Medulla oblongata (tissue), 1 donor: ENCODE measurements around the gene SHMT2.

Experiments used
- DNase-seq: peaks from one replicate; pipeline ENCODE4 v3.0.0-alpha.2; 2015; ENCODE audit errors: extremely low spot score

The SHMT2 gene

DNA sequence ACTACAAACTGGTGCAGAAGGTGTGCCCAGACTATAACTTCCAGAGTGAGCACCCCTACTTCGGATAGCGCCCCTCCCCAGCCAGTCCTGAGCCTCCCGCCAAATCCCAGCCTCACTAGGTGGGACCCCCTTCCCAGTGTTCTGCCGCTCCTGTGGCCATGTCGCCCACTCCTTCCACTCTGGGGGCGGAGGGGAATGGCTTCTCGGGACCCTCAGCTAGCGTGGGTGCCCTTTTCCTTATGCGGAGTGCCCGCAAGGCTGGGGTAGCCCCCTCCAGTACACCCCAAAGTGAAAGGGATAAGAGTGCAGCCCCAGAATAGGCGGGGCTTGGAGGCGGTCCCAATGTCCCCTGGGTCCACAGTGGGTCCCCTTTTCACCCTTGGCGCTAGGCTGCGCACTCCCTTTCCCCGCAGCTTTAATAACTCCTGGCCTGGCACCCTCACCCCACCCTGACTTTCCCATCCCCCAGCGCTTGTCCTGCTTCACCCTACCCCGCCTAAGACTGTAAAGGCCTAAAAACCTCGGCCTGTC lies 3.8 kb upstream of the SHMT2 start:
- no peak for DNase-seq

DNA sequence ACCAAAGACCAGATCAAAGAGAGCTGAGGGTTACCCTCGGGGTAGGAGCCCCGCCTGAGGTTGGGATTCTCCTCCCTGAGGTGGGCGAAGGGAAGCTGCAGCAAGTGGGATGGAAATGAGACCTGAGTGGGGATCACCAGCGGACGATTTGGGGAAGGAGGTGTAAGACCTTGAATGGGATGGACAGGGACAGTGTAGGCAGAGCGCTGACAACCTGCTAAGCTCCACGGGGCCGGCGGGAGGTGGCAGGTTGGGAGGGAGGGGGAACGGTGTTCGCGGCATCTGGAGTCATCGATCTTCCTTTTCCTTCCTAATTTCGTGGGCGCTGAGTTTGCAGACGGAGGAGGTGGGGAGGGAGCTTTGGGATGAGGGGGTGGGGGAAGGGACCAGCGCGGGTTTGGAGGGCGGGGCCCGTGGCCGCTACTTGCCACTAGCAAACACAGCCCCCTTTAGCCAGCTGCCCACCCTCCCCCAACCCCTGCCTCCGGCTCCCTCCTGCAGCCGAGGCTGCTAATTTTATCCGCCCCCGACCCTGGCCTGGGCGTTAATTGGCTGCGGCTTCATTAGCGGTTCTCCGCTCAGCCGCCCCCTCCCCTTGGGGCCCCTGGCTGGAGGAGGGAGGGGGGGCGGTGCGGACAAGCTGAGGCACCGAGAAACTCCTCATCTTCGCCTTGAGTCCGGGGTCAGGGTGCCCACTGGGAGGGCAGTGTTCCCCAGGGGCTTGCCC lies 2.8 kb upstream of the SHMT2 start:
- DNase-seq: no peak

DNA sequence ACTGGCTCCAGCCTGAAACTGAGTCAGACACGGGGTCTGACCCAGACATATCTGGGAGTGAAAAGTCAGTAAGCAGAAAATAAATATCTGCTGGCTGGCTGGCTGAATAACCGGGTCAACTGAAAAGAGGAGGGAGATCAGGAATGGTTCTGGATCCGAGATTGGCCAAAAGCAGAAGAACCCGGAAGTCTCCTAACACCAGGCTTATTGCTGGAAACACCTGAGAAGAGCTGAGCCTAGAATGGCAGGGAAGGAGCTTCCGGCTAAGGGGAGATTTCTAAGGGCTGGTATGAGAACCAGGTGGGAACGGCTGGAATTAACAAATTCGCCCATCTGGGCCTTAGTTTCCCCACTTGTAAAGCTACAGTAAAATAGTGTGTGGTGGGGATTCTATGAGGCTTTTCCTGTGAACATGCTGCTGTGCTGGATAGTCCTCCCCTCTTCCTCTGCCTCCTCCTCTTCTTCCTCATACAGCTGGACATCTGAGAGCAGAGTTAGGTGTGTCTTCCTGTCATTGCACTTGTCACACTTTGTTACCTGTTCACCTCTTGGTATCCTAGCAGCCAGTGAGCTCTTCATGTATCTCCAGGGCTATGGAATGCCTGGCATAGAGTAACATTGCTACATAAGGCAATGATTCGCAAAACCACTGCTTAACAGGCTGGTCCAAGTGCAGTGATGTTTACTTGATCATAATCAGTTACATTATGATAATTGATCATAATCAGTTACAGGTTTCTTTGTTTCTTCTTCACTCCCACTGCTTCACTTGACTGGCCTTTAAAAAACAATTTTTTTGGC lies 2.0 kb upstream of the SHMT2 start:
- no peak for DNase-seq

DNA sequence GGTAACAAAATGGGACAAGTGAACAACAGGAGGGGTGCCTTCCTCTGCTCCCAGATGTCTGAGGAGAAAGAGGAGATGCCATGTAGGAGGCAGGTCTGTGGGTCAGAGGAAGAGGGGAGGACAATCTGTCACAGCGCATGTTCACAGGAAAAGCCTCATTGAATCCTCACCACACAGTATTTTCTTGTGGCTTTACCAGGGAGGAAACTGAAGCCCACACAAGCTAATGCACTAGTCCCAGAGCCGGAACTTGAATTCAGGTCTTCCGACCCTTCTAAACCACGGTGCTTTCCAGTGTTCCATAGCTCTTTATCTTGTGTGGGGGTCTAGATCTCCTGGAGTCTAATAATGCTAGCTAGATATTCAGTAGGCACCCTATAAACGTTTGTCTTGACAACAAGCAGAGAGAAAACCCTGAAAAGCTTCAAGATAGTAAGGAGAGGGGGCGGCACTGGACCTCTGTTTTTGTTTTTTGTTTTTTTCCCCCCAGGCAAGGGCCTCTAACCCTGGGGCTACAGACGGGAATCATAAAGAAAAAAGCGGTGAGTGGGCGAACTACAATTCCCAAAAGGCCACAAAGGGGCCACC lies 371 bp upstream of the SHMT2 start:
- DNase-seq: no peak

DNA sequence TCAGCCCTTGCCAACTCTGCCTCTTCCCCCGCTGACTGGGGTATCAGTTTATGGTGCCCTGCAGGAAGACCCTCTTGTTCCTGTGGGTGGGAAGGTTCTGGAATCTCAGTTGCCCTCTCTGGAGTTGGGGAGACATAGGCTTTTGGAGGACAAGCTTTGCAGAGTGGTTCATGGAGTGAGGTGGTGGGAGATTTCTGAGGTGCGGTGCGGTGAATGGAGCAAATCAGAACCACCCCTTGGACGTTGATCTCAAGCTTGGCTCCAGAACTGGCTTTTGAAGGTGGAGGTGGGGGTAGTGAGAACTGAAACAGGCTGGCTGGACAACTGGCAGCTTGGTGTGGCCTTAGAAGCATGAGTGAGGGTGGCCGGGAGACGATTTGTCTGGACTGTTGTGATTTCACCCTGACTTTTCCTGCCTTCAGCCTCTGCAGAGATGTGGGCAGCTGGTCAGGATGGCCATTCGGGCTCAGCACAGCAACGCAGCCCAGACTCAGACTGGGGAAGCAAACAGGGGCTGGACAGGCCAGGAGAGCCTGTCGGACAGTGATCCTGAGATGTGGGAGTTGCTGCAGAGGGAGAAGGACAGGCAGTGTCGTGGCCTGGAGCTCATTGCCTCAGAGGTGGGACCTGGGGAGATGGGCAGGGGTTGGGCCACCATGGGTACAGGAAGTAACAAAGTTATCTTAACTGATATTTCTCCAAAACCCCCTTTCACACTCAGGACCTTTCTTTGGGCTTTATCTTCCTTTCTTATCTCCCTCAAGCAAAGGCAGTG lies 1.1 kb downstream of the SHMT2 start:
- no peak for DNase-seq

DNA sequence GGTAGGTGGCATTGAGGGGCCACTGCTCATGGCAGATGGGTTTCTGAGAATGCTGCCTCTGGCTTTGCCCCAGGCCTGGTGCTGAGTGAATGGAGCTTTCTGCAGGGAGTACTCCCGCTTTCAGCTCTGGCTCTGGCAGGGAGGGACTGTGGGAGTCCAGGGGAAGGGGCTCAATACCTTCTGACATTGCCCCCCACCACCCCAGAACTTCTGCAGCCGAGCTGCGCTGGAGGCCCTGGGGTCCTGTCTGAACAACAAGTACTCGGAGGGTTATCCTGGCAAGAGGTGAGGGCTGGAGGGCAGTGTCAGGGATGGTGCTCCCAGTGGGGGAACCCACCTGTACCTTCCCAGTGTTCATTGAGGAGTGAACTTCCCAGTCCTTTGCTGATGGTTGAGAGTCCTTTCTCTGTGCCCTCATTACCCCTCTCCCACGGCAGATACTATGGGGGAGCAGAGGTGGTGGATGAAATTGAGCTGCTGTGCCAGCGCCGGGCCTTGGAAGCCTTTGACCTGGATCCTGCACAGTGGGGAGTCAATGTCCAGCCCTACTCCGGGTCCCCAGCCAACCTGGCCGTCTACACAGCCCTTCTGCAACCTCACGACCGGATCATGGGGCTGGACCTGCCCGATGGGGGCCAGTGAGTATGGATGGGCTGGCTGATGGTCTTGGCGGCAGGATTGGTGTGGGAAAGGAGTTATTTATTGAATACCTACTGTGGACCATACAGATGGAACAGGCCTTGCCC lies 1.9 kb downstream of the SHMT2 start:
- DNase-seq: no peak

DNA sequence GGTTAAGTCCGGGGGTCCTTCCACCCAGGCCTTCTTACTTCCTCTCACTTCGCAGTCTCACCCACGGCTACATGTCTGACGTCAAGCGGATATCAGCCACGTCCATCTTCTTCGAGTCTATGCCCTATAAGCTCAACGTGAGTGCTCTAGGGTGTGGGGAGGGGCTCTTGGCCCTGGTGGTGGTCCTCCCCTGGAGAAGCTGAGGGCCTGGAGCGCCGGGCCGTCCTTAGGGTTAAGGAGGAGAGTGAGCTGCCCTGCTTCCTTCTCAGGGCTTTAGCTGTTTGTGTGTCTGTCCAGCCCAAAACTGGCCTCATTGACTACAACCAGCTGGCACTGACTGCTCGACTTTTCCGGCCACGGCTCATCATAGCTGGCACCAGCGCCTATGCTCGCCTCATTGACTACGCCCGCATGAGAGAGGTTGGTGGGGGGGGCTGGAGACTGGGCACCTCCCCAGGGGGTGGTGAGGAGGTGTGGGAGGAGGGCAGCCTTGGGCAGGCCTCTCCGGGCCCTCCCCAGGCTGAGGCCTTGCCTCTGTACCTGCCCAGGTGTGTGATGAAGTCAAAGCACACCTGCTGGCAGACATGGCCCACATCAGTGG lies 2.7 kb downstream of the SHMT2 start:
- no peak for DNase-seq

DNA sequence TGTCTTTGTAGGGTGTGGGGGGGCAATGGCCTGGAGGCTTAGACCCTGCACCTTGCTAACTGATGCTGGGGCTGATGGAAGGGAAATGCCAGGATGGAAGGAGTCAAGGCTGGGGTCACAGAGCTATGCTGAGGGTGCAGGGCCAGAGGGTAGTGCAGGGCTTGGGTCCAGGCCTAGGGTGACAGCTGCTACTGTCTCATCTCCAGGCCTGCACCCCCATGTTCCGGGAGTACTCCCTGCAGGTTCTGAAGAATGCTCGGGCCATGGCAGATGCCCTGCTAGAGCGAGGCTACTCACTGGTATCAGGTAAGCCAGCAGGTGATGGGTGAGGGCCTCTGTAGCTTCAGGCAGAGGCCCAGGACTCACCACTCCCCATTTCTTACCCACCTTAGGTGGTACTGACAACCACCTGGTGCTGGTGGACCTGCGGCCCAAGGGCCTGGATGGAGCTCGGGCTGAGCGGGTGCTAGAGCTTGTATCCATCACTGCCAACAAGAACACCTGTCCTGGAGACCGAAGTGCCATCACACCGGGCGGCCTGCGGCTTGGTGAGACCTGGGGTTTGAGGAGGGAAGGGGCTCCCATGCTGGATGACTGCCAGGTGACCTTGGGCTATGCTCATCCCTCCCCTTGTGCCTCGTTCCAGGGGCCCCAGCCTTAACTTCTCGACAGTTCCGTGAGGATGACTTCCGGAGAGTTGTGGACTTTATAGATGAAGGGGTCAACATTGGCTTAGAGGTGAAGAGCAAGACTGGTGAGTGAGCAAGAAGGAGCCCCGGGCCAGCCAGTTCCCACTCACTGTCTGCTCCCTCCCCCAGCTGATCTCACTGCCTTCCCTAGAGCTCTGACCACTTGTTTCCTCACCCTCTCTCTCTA lies 4.1 kb downstream of the SHMT2 start:
- no peak for DNase-seq

DNA sequence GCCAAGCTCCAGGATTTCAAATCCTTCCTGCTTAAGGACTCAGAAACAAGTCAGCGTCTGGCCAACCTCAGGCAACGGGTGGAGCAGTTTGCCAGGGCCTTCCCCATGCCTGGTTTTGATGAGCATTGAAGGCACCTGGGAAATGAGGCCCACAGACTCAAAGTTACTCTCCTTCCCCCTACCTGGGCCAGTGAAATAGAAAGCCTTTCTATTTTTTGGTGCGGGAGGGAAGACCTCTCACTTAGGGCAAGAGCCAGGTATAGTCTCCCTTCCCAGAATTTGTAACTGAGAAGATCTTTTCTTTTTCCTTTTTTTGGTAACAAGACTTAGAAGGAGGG lies 4.7 kb downstream of the SHMT2 start:
- no peak for DNase-seq

DNA sequence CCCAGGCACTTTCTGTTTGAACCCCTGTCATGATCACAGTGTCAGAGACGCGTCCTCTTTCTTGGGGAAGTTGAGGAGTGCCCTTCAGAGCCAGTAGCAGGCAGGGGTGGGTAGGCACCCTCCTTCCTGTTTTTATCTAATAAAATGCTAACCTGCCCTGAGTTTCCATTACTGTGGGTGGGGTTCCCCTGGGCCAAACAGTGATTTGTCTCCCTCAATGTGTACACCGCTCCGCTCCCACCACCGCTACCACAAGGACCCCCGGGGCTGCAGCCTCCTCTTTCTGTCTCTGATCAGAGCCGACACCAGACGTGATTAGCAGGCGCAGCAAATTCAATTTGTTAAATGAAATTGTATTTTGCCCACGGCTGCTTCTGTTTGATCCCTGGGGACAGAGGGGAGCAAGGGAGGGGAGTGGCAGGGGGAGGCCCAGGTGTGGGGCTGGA lies 5.1 kb downstream of the SHMT2 start:
- DNase-seq: no peak

DNA sequence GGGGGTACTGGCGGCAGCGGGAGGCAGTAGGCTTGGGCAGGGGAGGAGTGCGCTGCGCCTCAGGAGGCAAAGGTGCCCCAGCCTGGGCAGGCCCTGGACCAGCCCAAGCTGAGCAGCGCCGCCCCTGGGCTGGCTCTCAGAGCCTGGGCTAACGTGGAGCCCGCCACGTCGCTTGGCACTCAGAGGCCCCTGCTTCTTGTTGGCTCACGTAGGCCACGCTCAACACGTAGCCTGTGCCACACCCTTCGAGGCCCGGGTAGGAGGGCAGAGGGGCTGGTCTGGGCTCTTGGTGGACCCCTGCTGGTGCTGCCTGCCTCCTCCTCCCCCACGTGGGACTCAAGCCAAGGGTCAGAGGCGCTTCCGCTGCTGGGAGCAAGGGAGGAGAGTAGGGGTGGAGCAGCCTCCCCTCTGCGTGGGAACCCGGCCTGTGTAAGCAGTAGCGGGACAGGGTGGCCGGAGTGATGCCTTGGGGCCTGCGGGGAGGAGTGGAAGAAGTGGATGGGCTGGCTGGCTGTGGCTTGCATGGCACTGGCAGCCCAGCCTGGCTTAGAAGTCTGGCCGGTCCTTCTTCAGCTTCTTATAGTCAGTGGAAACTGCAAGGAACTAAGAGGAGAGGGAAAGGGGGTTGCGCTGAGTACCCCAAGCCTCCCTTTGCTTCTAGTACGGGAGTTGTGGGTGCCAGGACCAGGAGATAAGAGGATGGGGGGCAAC lies 5.7 kb downstream of the SHMT2 start:
- no peak for DNase-seq

DNA sequence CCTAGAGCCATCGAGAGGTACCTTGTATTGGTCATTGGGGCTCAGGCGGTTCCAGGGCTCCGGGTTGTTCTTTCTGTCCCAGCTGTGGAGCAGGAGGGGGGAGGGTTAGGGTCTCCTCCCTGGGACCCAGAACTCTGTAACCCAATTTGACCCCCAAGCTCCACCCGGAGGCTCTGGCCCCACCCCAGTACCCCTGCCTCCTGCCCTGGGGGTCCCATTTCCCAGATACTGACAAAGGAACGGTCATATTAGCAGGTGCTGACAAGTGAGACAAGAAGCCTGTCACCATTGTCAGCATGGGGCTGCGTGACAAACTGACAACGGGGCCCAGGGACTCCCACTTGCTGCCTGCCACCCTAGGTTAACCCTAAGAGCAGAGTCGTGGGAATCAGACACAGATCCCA lies 6.2 kb downstream of the SHMT2 start:
- no peak for DNase-seq

DNA sequence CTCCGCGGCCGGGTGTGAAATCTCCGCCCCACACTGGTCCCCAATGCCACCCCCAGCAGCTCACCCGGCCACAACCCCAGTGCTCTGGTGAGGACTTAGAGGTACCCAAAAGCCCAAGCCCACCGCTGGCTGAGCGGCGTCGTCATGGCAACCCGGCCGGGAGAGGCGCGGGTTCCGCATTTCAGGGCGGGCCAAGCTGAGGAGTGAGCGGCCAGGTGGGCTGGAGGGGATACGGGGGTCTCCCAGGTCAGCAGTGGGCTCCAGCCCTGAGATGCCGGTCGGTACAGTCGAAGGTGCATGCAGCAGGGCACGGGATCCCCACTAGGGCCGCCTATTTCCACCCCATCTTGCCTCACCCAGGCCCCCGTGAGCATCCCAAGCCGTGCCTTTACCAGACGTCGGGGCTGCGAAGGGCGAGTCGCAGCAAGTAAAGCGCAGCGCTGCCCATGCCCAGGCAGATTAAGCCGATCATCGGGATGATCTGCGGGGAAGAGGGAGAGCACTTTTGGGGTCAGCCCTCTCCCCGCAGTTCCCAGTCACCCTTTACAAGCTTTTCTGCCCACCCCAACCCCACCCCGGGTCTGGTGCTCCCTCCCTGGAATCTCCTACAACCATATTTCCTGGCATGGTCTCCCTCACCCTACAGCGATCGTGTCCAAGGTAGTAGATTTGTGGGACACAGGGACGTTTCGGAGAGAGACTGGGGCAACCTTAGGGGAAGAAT lies 6.9 kb downstream of the SHMT2 start:
- DNase-seq: no peak

DNA sequence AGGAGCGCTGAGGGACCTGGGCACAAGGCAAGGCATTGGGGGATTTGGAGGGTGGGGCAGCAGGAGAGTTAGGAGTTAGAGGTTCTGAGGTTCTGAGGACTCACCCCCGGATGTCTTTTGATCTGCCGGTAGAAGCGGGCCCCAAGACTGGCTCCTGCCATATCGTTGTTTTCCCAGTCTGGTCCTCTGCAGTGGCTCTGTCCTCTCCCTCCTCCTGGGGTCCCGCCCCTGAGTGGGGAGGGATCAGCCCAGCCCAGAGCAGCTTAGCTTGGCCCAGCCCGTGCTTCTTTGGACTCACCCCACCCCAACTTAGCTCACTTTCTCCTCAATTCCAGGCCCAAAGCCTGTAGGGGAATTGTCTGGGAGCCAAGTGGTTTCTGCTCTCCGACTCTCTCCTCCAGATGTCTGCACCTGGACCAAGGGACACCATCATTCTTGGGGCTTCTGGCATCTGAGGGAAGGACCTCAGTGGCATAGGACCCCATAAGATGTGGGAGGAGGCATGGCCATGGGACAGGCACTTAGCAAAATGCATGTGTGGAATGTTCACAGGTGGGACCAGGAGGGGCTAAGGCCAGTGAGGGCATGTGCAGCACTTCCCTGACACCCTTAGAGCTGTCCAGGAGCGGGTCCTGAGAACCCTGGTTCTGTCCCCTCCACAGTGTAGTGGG lies 7.5 kb downstream of the SHMT2 start:
- DNase-seq: no peak

DNA sequence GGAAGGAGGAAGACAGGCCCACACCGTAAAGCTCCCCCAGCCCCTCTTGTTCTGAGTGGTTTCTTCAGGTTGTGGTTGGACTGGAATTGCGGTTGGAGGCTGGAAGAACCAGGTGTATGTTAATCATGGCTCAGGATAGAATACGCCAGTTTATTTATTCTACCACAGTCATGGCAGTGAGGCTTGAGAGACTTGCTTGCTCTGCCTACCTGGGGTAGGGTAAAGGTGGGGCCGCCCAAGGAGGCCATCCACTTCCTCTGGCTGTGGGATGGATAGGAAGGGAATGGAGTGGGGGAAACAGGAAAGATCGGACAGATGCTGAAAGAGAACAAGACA lies 8.1 kb downstream of the SHMT2 start:
- no peak for DNase-seq

DNA sequence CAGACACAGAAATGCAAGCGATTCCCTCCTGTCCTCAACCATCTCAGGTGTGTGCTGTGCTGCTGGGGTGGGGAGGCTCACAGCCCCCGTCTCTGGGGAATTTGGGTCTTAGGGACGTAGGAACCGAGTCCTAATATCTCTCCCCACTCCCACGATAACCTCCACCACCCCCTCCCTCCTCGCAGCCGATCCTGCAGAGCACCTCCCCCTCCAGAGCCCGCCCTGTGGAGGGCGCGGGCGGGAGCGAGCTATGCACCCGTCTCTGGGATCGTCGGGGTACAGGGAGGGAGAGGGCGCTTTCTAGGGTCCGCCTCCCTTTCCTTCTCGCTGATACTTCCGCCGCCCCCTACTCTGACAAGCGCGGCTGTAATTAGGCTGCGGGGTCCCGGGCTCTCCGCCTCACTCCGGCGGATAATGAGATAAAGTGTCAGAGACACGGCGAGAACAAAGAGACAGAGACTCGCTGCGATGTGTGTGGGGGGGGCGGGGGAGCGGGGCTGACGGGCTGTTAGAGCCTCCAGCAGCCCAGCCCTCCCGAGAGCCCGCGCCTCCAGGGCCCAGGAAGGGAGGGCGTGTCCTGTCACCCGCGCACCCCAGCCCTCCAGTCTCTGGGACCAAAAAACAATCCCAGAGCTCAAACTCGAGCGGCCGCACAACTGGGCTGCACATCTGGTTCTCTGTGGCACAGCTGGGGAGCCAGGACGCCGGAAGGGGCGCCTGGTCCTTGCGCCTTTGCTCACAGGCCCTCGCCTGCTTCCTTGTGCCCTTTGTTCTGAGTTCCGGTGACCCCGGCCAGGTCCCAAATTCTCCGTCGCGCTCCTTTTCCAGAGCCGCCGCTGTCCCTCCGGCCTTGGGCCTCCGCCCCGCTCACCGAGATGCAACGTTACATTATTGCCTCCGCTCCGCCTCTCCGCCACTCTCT lies 8.7 kb downstream of the SHMT2 start:
- DNase-seq: no peak
